Left ventricle myocardium inferior (tissue), 1 donor: ENCODE data around the gene MAST4. TPM values are rescaled to one million over a fixed set of nuclear protein-coding genes. Genes with fewer than 3 reads are reported as not detected.
A peak's percentile ranks its signal among the peaks of the same experiment; 100 is the strongest.

Experiments used
- DNase-seq: peaks from one replicate; pipeline ENCODE4 v3.0.0-alpha.2; 2020
- H3K27ac ChIP-seq: fragments of 200-600 bp; replicated peaks from 2 replicates; pipeline ENCODE4 v1.8.0; 2021
- H3K27me3 ChIP-seq: fragments of 200-600 bp; 2 replicates; pipeline ENCODE4 v1.8.0; 2021; ENCODE audit warnings: low read depth
- H3K36me3 ChIP-seq: fragments of 200-600 bp; 2 replicates; pipeline ENCODE4 v1.8.0; 2021
- H3K4me1 ChIP-seq: fragments of 200-600 bp; 2 replicates; pipeline ENCODE4 v1.8.0; 2021
- H3K4me3 ChIP-seq: fragments of 200-600 bp; 2 replicates; pipeline ENCODE4 v1.8.0; 2021; ENCODE audit warnings: mild to moderate bottlenecking, moderate library complexity
- H3K9me3 ChIP-seq: fragments of 200-600 bp; replicated peaks from 2 replicates; pipeline ENCODE4 v1.8.0; 2021
- CTCF ChIP-seq: fragments of 200-600 bp; IDR thresholded peaks from 2 replicates; pipeline ENCODE4 v1.8.0; 2021; ENCODE audit warnings: antibody characterized with exemption, mild to moderate bottlenecking, borderline replicate concordance
- intact Hi-C: fragments of 100-400 bp; cut with micrococcal nuclease; formaldehyde crosslinking; loops from one replicate; pipeline ENCODE4 v1.11.0; 2022
- total RNA-seq: library from RNA; stranded (reverse); fragmentation: NEBNext Ultra II Directional; extraction: Animal tissue kit (Norgen Biotek cat#: 25700); gene quantifications from one replicate; pipeline ENCODE4 v1.2.1, GENCODE V29; 2021
- donor health status: DM: no; HTN: yes; CAD: no; lungs with severe emphysema.

MAST4 gene
- total RNA-seq, 1 donor from 2014 or later = 55.7 TPM

- Histone ChIP-seq H3K36me3 (no peaks in the 10 kb centered on the region), H3K9me3 (no peaks in the 10 kb centered on the region), H3K27ac (peak overlapping the region; percentile 71), H3K4me3 (no peak overlapping the region), H3K4me1 (peaks cover 78% of the 10 kb centered on the region), H3K27me3 (no peaks in the 10 kb centered on the region)
- DNase-seq = no peak
- no peak for TF ChIP-seq CTCF
- intact Hi-C loops = no loop called here
Measured at GRCh38 chr5:67030289-67031056, 434.3 kb downstream of the MAST4 start.

GRCh38 chr5:67031057-67031443 is 434.9 kb downstream of the MAST4 start:
- no peaks in the 10 kb centered on the region for H3K27me3 ChIP-seq
- peaks cover 78% of the 10 kb centered on the region for H3K4me1 ChIP-seq
- H3K36me3 ChIP-seq = no peaks in the 10 kb centered on the region
- H3K4me3 ChIP-seq = no peak overlapping the region
- peak overlapping the region; percentile 71 for H3K27ac ChIP-seq
- DNase-seq = no peak
- H3K9me3 ChIP-seq = no peaks in the 10 kb centered on the region
- intact Hi-C loops = no loop called here
- TF ChIP-seq CTCF = no peak

GRCh38 chr5:67031692-67032091 is 435.5 kb downstream of the MAST4 start:
- Histone ChIP-seq H3K36me3 (no peaks in the 10 kb centered on the region), H3K27me3 (no peaks in the 10 kb centered on the region), H3K9me3 (no peaks in the 10 kb centered on the region), H3K4me1 (peaks cover 79% of the 10 kb centered on the region), H3K4me3 (no peak overlapping the region), H3K27ac (peak overlapping the region; percentile 71)
- no peak for DNase-seq
- no peak for TF ChIP-seq CTCF
- intact Hi-C loops = no loop called here

GRCh38 chr5:67032921-67033664 is 436.9 kb downstream of the MAST4 start:
- H3K36me3 ChIP-seq = no peaks in the 10 kb centered on the region
- no peak overlapping the region for H3K4me3 ChIP-seq
- intact Hi-C loops = no loop called here
- H3K9me3 ChIP-seq = no peaks in the 10 kb centered on the region
- DNase-seq = no peak
- H3K27me3 ChIP-seq = no peaks in the 10 kb centered on the region
- H3K27ac ChIP-seq = peak overlapping the region; percentile 71
- no peak for TF ChIP-seq CTCF
- peaks cover 93% of the 10 kb centered on the region for H3K4me1 ChIP-seq

GRCh38 chr5:67033880-67034651 is 437.9 kb downstream of the MAST4 start:
- TF ChIP-seq CTCF = no peak
- no peak for DNase-seq
- intact Hi-C loops = no loop called here
- Histone ChIP-seq H3K27ac (peak overlapping the region; percentile 71), H3K9me3 (no peaks in the 10 kb centered on the region), H3K4me3 (no peak overlapping the region), H3K27me3 (no peaks in the 10 kb centered on the region), H3K36me3 (no peaks in the 10 kb centered on the region), H3K4me1 (peaks cover 99% of the 10 kb centered on the region)
